ENCODE measurements around the gene CASKIN2.

DNA sequence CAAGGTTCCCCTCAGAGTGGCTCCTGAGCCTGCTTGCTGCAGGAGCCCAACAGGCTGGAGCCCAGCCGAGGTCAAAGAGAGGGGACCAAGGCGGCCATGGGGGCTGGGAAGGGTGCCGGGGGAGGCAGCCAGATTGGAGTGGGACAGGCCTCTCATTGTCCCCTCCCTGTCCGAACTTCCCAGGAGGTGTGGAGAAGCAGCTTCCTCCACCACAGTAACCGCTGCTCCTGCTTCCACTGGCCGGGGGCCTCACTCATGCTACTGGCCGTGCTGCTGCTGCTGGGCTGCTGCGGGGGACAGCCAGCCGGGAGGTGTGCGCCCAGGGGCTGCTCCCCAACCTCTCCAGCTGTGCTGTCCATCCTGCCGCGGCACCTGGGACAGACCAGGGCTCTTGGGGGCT lies 29.6 kb downstream of the CASKIN2 start:
- TF ChIP-seq POLR2A (IDR thresholded peaks at IDR 0.05; ENCODE audit: low read length): no peak
- no peak for TF ChIP-seq GATA1 (IDR thresholded peaks at IDR 0.05; ENCODE audit: low read depth, low read length)

Data from erythroblast (primary cell).